Jurkat, Clone E6-1 (cell line): Measurements from ENCODE around the gene LCN9. TPM values are rescaled to one million over a fixed set of nuclear protein-coding genes. Genes with fewer than 3 reads are reported as not detected.
"Not testable (repeated sequence)": the region's sequence is repeated elsewhere in the genome, so short reads cannot be mapped to it uniquely, and the experiment has no call there.

Experiments used
- DNase-seq: peaks from one replicate; pipeline ENCODE4 v3.0.0-alpha.2; 2011; ENCODE audit warnings: low read depth, low spot score
- H3K4me3 ChIP-seq: 2 replicates; pipeline ENCODE4 v1.5.1; 2011; ENCODE audit warnings: mild to moderate bottlenecking, low read length, control low read depth, moderate library complexity
- polyA plus RNA-seq: library from polyadenylated mRNA; unstranded; fragments of >200 nt; gene quantifications from one replicate; pipeline ENCODE4 v1.2.1, GENCODE V29; 2012; ENCODE audit warnings: missing spikeins; ENCODE audit not compliant: insufficient read length, insufficient read depth

LCN9 gene, protein sequence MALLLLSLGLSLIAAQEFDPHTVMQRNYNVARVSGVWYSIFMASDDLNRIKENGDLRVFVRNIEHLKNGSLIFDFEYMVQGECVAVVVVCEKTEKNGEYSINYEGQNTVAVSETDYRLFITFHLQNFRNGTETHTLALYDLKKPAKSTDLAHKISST
- polyA plus RNA-seq, result not detected

DNA sequence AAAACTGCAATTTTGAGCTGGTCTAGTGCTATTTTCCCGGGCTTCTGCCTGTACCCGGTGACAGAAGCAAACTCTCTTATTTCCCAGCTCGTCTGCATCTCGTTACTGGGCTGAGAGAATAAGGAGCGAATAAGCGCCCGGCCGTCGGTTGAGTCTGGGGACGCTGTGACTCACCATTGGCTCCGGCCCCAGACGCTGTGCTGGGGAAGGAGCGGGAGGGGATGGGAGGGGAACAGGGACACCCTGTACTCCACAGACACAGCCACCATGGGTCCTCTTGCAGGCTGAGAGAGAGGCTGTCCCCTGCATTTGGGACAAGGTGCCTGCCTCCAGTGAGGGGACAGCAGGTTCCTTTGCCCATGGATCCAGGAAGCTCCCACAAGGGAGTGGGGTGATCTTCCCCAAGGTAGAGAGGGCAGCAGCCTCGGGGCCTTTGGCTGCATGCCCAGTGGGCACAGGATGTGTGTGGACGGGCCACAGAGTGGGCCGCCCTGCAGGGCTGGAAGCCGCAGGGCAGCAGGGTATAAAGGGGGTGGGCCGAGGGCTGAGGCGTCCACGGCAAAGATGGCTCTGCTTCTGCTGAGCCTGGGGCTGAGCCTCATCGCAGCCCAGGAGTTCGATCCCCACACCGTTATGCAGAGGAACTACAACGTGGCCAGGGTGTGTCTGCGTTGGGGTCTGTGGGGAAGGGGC lies at the start of gene LCN9:
LCN9 (plus strand) TSS at position 552 of the 693 bp plus-strand sequence; CDS start at position 565, 13 bp downstream.
- DNase-seq, result no peak
- no peak within 1 kb of the TSS for H3K4me3 ChIP-seq

DNA sequence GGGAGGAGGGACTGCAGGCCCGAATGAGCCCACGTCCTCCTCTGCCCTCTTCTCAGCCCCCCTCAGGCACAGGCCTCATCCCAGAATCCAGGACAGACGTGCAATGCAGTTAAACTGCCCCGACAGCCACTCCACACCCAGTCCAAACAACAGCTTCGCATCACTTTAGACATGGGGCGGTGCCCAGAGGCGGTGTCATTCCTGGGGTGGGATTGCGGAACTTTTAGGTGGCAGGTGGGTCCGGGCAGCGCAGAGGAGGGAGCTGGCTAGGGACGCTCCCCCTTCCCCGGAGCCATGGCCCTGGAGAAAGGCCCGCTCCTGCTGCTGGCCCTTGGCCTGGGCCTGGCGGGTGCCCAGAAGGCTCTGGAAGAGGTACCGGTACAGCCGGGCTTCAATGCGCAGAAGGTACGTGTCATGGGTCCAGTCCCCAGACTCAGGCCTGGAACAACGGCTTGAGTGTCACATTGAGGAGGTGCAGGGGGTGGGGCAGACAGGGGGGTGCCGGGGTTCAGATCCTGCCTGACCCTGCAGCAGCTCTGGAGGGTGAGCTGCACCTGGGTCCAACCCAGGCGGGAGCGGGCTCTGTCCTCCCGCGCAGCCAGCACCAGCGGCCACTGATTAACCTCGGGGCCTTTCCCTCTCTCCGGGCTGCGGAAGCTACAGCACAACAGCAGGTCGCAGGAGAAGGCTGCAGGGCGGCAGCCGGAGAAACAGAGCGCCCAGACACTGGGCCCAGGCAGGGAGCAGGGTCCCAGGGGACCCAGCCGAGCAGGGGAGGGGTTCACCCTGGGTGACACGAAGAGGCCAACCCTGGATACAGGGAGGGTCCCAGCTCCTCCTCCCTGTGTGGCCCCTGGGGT lies 48.9 kb upstream of the LCN9 start:
- no peak overlapping the region for H3K4me3 ChIP-seq
- DNase-seq, result no peak

DNA sequence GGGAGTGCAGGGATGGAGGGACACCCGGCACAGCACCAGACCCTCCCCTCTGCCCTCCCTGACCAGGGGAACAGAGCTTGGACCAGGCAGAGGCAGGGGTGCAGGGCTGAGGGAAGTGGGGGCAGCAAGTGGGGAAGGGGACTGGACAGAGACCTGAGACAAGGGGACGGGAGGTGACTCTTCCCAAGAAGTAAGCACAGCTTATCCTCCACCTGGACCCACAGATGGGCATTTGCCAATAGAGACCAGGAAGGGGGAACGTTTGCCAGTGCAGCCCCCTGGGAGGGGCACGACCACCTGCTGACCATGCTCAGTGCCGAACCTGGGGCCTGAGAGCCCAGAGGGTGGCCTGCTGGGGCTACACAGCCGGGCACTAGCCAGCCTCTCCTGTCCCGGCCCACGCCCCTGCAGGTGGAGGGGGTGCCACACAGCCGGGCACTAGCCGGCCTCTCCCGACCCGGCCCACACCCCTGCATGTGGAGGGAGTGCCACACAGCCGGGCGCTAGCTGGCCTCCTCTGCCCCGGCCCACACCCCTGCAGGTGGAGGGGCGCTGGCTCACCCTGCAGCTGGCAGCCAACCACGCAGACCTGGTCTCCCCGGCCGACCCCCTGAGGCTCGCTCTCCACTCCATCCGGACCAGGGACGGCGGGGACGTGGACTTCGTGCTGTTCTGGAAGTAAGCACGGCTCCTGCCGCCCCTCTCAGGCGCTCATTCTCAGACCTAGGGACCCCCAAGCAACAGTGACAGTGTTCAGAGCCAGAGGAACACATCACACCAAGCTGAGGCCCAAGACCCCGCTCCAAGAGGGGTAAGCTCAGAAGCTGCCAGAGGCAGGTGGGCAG lies 48.1 kb upstream of the LCN9 start:
- no peak overlapping the region for H3K4me3 ChIP-seq
- DNase-seq, result no peak

DNA sequence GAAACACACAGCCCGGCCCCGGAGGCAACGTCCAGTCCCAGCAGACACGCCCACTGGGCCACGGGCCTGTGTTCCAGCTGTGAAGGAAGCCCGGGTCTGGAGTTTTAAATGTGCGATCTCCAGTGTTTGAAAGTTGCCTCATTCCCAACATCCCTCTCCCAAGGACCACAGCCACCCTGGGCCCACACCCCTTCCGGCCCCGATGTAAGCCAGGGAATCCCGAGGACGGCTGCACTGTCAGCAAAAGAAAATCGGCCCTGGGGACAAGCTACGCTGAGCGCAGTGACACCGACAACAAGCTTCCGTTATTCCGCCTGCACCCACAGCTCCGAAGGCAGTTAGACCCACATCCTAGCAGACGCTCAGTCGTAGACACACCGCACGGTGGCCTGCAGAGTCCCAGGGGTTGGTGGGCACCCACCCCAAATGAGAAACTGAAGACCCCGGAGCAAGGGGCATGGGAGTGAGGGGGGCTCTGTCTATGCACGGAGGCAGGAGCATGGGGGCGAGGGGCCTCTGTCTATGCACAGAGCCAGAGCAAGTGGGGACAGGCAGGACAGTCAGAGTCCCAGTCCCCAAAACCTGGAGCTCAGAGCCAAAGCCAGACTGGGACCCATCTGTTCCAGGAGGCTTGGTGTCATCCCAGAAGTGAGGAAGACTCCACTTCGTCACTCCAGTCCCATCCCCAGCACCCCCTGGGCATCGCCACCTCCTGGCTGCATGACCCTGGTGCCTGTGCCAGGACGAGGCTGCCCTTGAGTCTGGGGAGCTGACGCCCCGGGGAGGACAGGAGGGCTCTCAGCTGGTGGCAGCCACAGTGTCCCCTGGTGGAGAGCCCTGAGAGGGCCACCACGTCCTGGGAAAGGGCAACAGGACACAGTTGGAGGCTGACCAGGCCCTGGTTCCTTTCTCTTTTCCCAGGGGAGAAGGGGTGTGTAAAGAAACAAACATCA lies 47.2 kb upstream of the LCN9 start:
- no peak overlapping the region for H3K4me3 ChIP-seq
- DNase-seq, result no peak

DNA sequence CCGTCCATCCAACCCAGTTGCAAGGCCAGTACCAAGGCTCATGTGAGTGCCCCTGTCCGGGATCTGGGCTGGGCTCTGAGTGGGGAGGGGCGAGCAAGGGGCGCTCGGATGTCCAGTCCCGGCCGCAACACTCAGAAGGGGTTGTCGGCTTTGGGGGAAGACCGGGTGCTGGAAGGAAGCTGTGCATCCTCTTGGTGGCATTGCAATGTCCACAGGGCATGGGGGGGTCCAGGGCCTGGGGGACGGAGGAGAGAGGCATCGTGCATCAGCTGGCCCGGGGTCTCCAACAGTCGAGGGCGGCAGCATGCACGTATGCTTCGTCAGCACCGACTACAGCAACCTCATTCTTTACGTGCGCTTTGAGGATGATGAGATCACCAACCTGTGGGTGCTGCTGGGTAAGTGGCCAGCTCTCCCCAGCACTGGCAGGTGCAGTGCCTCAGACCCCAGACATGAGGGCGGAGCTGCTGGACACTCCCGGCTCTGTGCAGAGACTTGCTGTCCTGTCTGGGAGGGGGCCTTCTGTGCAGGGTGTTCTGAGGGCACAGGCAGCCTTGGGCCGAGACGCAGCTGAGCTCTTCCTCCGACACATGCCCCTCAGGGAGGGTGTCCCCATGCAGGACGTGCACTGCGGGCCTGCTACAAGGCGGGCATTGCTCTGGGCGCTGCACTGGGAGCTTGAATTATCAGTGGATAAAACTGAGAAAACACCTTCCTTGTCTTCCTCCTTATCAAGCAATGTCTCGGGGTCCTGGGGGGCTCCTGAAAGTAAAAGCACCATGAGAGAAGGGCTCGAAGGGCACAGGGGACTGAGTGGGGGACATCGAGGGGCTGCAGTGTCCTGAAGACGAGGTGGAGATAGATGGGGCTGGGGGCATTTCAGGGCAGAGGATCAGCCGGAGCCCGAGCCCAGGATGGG lies 46.2 kb upstream of the LCN9 start:
- no peak for DNase-seq
- no peak overlapping the region for H3K4me3 ChIP-seq

DNA sequence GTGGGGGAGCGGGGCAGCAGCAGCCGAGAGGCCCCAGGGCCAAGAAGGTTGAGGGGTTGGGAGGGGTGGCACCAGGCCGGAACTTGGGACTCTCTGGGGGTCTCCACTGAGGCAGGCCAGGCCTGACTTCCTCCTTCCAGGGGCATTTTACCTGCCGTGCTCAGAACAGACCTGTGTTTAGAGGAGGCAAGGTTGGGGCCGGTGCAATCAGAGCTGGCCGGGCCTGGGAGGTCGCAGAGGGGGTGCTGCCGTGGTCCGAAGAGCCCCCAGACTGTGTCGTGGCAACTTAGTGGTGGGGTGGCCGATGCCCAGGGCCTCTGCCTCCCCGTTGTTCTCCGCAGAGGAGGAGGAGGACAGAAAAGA lies 45.6 kb upstream of the LCN9 start:
- no peak overlapping the region for H3K4me3 ChIP-seq
- no peak for DNase-seq

DNA sequence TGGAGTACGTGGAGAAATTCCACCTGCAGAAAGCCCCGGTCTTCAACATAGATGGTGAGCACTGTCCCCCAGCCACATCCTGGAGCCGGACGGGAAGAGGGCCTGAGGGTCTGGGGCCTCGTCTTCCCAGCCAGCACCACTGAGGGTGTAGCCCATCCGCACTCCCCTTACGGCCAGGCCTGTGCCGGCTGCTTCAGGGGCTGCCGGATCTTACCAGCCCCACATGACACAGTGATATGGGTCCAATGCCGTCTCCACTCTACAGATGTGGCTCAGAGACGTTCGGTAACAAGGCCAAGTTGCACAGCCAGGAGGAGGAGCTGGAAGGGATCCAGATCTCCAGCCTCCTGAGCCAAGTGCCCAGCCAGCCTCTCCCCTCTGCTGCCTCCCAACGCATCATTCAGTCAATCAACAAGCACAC lies 45.1 kb upstream of the LCN9 start:
- DNase-seq, result no peak
- H3K4me3 ChIP-seq, result no peak overlapping the region

- DNase-seq, result no peak
Measured at GRCh38 chr9:135618866-135619598, 44.1 kb upstream of the LCN9 start.

DNA sequence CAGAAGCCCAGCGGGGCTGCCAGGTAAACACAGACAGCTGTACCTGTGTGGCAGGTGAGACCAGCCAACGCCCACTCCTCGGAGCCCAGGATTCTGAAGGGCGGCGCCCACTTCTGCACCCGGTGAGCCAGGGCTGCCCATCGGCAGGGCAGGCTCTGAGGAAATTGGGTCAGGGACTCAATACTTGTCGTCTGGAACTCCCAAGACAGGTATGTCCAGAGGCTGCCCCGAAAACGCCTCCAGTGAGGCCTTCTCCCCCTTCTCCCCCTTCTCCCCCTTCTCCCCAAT lies 43.6 kb upstream of the LCN9 start:
- no peak overlapping the region for H3K4me3 ChIP-seq
- DNase-seq, result no peak

More at GRCh38 chr9:135618866-135619598, 44.1 kb upstream of the LCN9 start:
- H3K4me3 ChIP-seq, result no peak overlapping the region

- no peak for DNase-seq
- H3K4me3 ChIP-seq, result no peak overlapping the region
Measured at GRCh38 chr9:135620558-135620957, 42.6 kb upstream of the LCN9 start.

GRCh38 chr9:135622415-135623020 lies 40.6 kb upstream of the LCN9 start:
- H3K4me3 ChIP-seq, result no peak overlapping the region
- no peak for DNase-seq

DNA sequence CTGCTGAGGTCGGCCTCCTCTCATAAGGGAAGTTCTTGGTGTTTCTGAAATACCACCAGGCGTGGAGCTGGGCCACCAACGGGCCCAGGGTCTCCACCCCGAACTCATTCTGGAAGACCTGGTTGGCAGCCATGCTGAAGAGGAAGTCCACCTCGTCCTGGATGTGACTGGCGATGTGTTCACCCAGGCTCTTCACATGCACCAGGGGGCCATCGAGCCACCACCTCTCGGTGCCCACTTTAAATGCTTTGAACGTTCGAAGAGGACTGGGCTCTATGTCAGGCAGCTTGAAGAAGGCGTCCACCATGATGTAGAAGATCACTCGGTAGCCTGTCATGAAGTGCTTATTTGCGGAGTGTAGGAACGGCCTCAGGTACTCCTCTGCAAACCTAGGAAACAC lies 38.8 kb upstream of the LCN9 start:
- DNase-seq, result no peak
- H3K4me3 ChIP-seq, result no peak overlapping the region

GRCh38 chr9:135632841-135633240 lies 30.3 kb upstream of the LCN9 start:
- no peak overlapping the region for H3K4me3 ChIP-seq
- DNase-seq, result no peak

- DNase-seq, H3K4me3 ChIP-seq: not testable (repeated sequence)
Measured at GRCh38 chr9:135636930-135637530, 26.1 kb upstream of the LCN9 start.

DNA sequence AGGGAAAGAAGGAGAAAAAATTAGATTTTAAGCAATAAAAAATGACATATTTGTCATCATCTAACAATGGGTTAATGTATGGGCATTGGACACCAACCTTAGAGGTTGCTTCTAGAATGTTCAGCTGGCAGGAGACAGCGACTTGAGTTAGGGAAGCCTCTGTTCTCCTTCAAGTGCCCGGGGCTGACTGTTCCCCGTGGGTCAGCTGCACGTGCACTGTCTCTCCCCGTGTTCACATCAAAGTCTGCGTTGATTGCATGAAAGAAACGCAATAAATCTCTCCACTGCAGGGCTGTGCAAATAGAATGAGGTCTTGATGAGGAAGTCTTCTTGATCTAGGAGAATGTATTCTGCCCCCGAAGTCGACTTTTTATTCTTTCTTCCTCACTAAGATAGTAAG lies 23.9 kb upstream of the LCN9 start, which contains the start of gene GLT6D1:
GLT6D1 (minus strand) TSS at position 345 of the 400 bp plus-strand sequence. CDS start 353 bp downstream, outside the sequence.
- DNase-seq, result no peak

DNA sequence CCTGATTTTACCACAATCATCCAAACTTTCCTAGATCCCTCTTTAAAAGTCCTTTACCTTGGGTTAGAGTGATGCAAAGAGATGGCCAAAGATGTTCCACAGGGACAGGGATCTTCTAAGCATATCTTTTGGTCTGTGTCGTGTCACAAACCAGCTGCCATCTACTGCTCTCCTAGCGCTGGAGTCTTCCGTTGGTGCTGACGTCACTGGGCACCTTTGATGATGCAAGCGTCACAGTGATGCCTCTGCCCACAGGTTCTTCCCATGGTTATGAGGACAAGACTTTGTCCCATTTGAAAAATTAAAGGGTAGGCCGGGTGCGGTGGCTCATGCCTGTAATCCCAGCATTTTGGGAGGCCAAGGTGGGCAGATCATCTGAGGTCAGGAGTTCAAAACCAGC lies 22.1 kb upstream of the LCN9 start:
- no peak for DNase-seq
- no peak overlapping the region for H3K4me3 ChIP-seq

More for the DNA sequence above, 23.9 kb upstream of the LCN9 start, which contains the start of gene GLT6D1:
- H3K4me3 ChIP-seq, result no peak within 1 kb of the TSS
